ENCODE results near the gene IGF2BP2.
"Not testable (repeated sequence)": the region's sequence is repeated elsewhere in the genome, so short reads cannot be mapped to it uniquely, and the experiment has no call there.

IGF2BP2 gene

DNA sequence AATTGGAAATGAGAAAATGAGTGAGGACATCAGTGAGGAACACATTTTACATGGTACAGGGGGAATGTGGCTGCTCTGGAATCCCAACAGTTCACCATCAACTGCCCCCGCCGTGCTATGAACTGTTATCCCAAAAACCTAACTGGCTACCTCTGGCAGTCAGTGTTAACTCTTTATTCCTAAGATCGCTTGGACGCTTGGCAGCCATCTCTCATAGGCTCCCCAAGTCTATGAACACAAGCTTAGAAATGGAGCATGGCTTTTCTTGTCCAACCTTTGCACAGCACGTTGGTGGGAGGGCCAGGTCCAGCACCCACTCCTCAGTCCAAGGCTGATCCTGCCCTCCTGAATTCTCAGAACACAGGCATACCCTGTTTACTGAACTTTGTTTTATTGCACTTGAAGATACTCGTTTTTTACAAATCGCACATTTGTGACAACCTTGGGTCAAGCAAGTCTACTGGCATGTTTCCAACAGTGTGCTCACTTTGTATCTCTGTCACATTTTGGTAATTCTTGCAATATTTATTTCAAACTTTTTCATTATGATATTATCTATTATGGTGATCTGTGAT, 185.1 kb downstream of the IGF2BP2 start:
- no peak for DNase-seq (ENCODE audit: low spot score)

DNA sequence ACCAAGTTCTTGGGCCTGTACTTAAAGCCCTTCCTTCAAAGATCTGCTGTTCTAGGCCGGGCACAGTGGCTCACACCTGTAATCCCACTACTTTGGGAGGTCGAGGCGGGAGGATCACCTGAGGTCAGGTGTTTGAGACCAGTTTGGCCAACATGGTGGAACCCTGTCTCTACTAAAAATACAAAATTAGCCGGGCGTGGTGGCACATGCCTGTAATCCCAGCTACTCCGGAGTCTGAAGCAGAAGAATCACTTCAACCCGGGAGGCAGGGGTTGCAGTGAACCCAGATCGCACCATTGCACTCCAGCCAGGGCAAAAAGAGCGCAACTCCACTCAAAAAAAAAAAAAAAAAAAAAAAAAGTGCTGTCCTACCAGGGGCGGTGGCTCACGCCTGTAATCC, 186.2 kb downstream of the IGF2BP2 start:
- DNase-seq (ENCODE audit: low spot score), result not testable (repeated sequence)

DNA sequence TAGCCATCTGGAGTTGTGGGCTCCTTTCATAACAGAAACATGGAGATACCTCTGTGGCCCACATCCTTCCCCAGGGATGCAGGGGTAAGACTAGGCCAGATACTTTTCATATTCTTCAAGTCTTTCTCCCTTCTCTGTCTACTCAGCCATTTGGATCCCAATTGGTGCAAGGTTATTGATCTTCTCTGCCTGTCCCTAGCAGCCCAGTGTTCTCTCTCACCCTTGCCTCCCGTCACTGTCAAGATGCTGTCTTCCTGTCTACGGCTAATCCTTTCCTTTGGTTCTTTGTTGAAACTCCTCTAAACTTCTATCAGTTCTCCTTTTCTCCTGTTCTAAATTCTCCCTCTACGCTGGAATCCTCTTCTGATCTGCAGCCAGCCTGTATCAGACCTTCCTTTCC, 187.5 kb downstream of the IGF2BP2 start:
- DNase-seq (ENCODE audit: low spot score), result no peak

DNA sequence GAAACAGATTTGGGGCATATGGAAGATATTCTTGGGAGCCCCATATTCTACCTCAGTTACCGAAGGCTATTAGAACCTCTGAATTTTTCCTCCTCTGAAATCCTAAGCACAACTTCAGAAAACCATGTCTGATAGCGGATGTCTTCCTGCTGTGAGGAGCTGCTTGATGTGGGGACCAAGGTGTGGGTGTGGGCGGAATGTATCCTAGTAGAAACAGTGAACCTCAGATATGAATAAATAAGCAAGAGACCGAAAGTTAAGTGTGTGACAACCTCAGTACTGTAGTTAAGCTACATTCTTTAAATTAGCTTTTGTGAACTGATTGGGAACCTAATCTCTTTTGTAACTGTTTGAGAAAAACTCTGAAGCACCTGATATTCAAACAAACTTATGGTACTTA, 191.8 kb downstream of the IGF2BP2 start:
- no peak for DNase-seq (ENCODE audit: low spot score)

DNA sequence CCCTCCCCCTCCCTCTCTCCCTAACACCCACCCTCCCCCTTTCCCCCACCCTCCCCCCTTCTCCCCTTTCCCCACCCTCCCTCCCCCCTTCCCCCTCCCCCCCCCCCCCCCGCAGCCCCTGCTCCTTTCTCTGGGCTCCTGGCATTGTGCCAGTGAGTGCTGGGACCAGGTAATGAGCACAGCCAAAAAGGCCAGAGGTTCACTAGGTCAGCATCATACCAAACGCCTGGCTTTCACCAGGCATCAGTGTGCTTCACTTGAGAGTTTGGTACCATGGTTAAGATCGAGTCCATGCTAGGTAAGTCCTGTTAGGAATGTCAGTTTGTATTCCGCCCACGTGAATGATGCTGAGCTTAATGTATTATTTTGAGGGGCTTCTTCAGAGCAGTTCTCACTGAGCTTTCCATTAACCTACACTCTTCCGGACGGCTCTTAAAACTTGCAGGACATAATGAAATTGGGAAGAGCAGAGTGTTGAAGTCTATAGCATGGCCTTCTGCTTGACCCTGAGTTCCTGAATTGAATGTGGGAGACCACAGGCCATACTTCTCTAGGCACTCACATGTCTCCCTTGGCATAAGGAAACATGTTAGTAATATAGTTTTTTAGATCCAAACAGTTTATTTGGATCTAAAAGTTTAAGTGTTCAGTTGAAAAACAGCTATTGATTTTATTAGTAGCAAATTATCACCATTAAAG, 193.2 kb downstream of the IGF2BP2 start:
- DNase-seq (ENCODE audit: low spot score), result no peak

DNA sequence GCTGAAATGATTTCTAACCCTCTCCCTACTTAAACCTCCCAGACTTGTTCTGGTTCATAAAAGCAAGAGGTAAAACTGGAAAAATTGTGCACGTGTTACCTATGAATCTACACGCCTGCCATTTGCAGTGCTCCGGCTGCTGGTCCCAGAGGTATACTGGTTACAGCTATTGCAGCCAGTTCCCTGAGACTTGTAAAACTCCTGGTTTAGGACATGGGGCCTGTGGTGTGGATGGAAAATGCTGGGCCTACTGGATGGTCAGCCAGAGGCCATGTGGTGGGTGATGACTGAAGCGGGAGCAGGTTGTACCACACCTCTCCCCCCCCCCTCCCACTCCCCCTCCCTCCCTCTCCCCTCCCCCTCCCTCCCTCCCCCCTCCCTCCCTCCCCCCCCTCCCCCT, 193.7 kb downstream of the IGF2BP2 start:
- no peak for DNase-seq (ENCODE audit: low spot score)

DNA sequence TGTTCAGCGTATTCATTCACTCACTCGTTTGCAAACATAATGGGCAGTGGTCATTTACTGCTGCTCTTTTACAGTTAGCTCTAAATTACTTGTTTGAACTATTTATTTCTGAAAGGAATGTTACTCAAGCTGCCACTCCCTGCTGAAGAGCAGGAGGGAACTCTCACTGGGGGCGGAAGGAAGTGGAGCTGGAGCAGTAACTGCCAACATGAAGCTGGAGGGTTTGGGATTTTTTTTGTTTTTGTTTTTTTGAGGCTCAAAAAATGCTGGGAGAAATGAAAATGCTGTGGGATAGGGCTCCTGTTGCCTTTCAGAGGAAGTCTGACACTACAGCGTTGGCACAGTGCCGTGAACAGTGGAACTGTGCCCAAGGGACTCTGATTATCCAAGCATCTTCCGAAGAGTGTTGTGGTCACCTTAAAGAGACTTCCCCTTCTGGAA, 194.6 kb downstream of the IGF2BP2 start:
- no peak for DNase-seq (ENCODE audit: low spot score)

DNA sequence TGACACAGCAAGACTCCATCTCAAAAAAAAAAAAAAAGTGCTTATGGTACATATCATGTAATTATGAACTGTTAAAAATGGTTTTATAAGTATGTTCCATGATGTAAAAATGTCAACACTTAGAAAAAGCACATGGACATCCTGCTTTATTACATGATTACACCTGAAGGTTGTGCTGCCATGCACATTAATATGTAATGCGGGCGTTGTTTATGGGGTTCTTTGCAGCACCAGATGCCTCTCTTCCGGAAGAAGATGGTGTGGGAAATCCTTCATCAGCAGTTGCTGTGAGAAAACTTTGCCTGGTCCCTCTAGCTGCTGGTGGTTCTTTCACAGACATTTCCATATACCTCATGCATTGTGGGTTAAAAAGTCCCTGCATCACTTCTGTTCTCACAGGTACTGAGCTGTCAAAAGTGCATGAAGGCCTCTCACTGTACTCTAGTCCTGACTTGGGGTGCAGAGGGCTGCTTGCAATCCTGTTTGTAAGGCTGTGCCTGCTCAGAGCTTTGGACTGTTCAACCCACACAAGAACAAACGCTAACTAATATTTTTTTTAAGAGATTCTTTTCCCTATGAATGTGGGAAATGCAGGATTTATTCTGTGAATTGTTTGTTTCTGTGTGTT, 195.2 kb downstream of the IGF2BP2 start:
- DNase-seq (ENCODE audit: low spot score), result no peak

DNA sequence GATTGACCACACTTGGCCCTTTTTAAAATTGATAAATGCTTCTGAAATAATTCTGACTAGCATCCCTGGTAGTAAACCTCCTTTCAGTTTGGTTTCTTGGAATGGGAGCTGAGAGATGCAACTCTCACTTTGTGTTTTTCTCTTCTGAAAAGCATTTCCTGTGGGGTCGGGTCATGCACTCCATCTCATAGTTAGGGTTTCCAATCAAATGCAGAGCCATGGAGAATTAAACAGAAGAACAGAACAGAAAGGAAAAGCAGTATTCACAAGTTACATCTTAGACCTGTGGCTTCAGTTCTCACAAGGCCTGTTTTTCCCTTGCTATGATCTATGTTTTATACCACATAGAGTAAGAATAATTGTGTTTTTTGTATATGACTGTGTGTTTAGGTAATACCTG, 199.1 kb downstream of the IGF2BP2 start:
- DNase-seq (ENCODE audit: low spot score), result no peak

DNA sequence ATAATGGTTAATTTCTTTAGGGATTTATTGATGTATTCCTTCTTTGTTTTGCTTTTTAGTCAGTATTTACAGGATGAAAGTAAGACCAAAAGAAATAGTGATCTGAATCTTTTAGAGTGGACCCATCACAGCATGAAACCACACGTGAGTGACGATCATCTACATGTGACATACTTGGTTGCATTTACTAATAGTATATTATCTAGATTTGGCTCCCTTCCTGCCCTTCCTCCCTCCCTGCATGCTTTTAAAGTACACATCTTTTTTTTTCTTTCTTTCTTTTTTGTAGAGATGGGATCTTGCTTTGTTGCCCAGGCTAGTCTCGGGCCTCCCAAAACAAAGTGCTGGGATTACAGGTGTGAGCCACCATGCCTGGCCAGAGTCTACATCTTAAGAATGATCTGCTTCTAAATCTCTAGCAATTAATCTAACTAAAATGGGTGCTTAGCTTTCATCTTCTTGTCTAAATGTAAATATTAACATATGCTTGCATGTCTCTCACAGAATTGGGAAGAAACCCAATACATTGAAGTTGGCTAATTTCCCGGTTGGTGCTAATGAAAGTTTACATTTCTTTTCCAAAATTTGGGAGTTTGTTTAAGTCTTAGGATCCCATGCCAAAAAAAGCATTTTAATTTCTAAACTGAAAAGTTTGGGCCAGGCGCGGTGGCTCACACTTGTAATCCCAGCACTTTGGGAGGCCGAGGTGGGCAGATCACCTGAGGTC, 200.7 kb downstream of the IGF2BP2 start:
- no peak for DNase-seq (ENCODE audit: low spot score)

DNA sequence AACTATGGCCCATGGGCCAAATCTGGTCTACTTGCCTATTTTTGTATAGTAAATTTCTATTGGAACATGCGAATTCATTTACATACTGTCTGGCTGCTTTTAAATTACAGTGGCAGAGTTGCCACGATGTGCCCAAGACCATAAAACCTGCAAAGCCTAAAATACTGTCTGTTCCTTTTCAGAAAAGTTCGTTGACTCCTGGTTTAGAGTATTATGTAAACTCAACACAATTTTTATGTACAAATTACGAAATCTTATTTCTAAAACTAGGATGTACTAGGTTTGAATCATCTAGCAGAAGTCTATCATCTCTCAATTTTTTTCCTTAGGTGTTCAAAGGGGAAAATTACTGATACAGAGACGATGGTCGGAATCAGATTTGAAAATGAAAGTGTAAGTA, 211.8 kb downstream of the IGF2BP2 start:
- no peak for DNase-seq (ENCODE audit: low spot score)

DNA sequence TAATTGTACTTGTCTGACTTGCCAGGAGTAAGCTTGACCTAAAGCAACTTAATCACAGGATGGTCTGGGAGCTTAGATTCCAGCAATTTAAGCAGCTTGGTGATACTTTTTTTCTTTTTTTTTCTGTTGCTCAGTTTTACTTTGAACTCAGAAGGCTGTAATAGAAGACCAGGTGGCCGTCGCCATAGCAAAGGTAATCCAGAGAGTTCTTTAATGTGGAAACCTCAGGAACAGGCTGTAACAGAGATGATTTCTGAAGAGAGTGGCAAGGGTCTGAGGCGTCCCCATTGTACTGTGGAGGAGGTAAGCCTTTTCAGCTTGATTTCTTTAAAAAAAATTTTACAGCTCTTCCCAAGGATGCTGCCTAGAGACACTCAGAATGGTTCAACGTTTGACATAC, 218.6 kb downstream of the IGF2BP2 start:
- DNase-seq (ENCODE audit: low spot score), result no peak

DNA sequence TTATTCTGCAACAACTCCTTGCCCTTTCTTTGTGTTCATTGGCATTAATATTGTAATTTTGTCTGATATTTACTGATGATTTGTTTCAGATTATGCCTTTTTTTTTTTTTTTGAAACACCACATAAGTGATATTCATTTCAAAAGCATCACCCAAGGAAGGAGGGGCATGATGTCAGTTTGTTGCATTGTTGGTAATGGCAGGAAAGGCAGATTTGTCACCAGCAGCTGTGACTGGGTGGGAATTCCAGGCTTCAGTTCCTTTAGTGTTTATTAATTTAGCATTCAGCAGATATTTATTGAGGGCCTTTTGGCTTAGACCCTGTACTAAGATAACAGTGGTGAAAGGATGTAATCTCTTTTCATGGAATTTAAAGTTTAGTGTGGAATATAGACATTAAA, 219.3 kb downstream of the IGF2BP2 start:
- DNase-seq (ENCODE audit: low spot score), result no peak

DNA sequence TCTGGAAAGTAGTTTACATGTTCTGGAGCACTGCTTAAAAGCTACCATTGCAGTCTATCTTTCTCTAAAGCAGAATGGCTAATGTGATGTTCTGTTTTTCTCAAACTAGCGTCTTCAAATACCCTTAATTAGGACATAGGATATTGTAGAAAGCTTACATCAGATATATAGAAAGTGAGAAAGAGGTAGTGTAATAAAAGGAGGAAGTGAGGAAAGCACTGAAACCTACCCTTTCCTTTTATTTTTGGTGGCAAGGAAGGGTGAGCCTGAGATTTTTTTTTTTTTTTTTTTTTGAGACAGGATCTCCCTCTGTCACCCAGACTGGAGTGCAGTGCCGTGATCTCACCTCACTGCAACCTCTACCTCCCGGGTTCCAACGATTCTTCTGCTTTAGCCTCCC, 229.3 kb downstream of the IGF2BP2 start:
- DNase-seq (ENCODE audit: low spot score), result no peak

DNA sequence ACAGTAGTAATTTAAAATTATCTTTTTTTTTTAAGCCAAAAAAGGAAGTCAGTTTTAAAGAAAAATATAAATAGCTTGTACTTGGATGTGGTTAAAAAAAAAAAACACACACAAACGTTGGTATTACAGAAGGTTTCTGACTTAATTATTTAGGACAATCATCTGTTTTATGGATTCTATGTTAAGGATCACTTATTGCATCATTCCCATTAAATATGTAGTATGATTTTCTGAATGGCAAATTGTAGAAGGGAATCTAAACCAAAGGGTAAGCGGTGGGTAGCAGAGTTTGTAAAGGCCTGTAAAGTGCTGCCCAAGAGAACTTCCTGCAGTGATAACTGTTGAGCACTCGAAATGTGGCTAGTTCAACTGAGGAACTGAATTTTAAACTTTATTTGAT, 230.8 kb downstream of the IGF2BP2 start:
- no peak for DNase-seq (ENCODE audit: low spot score)

Measured in SW480 (cell line).